ENCODE measurements around the gene DPYD. TPM values are rescaled to one million over a fixed set of nuclear protein-coding genes. Genes with fewer than 3 reads are reported as not detected.

The DPYD gene
- total RNA-seq, 2 donors from 2014 or later = 40.3 to 50.3 TPM

- no peak for DNase-seq (ENCODE audit: low spot score)
- intact Hi-C loops (cut with DNase I) = no loop called here
Measured at GRCh38 chr1:97108179-97108578, 812.7 kb downstream of the DPYD start.

- intact Hi-C loops (cut with DNase I) = no loop called here
- DNase-seq (ENCODE audit: low spot score) = no peak
Measured at GRCh38 chr1:97105531-97105930, 815.3 kb downstream of the DPYD start.

DNA sequence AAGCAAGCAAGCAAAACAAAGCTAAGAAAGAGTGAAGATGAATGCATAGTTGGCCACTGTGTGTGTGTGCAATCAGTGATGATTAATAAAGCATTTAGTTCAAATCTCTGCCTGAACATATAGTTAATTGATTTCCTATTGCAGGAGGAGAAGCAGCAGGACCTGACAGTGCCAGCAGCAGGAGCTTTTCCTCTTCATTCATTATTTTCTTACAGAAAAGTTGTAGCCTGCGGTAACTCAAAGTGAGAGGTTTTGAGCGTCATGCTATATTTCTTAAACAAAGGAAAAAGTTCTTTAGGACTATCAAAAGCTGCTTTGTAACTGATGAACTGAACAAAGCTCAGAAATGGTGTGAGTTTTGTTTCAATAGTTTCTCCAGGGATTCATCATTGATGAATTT, 819.3 kb downstream of the DPYD start:
- intact Hi-C loops (cut with DNase I) = no loop called here
- no peak for DNase-seq (ENCODE audit: low spot score)

- intact Hi-C loops (cut with DNase I) = no loop called here
- DNase-seq (ENCODE audit: low spot score) = no peak
Measured at GRCh38 chr1:97097404-97097925, 823.4 kb downstream of the DPYD start.

DNA sequence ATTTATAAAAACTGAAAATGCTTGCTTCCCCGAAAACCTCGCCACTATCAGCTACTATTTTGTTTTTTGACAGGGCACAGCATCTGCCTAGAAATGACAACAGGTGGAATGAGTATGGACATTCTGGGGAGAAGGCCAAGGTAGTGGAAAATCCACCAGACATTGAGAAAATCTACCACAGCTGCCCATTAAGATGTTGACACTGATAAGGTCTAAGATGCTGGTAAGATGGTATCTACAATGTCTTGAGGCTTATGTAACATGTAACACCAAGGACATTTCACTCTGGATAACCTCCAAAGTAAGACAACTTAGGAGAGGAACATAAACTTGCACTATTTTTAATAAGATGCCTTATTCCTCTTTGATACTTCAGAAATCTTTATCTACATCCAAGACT, 825.1 kb downstream of the DPYD start:
- intact Hi-C loops (cut with DNase I) = no loop called here

GRCh38 chr1:97094247-97094972, 826.4 kb downstream of the DPYD start:
- intact Hi-C loops (cut with DNase I) = no loop called here
- DNase-seq (ENCODE audit: low spot score) = no peak

More for the DNA sequence above, 825.1 kb downstream of the DPYD start:
- no peak for DNase-seq (ENCODE audit: low spot score)

DNA sequence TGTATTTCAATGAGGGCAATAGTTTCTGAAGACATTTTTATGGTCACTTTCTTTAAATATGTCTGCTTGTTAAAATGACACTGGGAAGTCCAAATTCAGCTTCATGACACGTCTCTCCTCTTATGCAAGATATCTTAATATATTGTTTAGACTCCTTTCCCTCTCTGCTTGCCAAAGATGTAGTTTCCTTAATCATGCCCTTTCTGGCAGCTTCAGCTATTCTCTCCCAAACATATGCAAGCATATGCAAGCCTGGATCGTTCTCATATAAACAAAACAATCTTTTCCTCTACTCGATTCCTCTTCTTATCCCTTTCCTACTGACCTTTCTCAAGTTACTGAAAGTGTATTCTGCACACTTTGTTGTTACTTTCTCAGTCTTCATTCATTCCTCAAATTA, 827.1 kb downstream of the DPYD start:
- no peak for DNase-seq (ENCODE audit: low spot score)
- intact Hi-C loops (cut with DNase I) = no loop called here

DNA sequence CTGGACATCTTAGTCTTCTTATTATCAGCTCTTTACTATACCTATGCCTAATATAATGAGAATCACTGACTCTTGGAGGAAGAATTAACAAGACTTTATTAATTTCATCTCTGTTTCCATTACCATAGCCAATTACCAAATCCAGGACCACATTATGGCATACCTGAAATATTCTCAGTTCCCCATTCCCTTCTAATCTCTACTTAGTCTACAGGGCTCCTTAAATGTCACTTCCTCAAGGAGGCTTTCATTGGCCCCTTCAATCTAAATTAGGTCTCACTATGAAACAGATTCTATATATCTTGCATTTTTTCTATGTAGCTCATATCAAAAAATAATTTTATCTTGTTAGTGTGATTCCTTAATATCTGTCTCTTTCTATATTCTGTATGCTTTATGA, 828.0 kb downstream of the DPYD start:
- DNase-seq (ENCODE audit: low spot score) = no peak
- intact Hi-C loops (cut with DNase I) = no loop called here

- intact Hi-C loops (cut with DNase I) = no loop called here
- DNase-seq (ENCODE audit: low spot score) = no peak
Measured at GRCh38 chr1:97091679-97092078, 829.2 kb downstream of the DPYD start.

DNA sequence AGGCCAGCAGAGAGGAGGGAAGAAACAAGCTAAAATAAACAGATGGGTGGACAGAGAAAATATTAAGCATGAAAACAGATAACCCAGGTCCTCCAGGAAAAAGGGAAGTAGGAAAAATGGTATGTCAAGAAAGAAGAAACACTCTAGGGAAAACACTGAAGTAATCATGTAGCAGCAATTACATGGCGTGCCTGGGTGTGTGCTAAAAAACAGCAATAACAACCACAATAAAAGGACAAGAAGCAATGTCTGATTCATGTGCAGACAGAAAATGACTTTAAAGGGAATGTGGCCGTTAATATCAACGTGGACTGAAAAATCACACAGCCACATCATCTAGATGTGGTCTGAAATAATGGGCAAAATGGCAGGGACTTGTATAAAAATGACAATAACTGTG, 829.6 kb downstream of the DPYD start:
- intact Hi-C loops (cut with DNase I) = no loop called here
- no peak for DNase-seq (ENCODE audit: low spot score)

DNA sequence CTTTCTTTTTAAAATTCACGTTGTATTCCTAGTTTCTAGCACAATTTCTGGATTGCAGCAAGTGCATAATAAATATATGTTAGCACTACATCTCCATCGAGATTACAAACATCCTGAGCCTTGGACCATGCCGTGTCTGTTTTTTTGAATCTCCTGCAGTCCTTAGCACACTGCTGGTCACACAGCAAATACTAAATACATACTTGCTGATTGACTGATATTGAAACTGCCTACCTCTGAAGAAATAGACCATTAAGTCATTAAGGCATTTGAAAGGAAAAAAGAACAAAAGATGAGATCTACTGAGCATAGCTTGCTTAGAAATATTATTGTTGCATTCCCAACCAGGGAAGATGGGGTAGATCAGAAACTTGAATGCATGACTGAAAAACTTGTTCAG, 830.1 kb downstream of the DPYD start:
- intact Hi-C loops (cut with DNase I) = no loop called here
- no peak for DNase-seq (ENCODE audit: low spot score)

DNA sequence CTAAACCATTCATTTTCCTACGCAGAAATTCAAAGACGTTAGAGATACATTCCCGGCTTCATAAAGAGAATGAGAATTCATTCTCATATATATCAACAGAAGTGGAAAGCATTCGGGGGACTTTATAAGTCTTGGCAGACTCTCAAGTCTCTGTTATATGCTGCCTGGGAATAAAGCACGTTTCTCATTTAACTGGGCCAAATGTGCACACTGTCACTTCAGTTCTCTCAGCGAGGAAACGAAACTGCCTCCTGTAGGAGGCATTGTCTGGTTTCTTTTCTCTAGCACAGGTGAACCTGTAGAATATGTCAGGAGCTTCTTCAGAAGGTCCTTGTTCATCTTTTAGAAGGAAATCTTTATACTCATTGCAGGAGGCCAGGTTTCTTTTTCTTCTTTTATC, 831.7 kb downstream of the DPYD start:
- no peak for DNase-seq (ENCODE audit: low spot score)
- intact Hi-C loops (cut with DNase I) = no loop called here

- intact Hi-C loops (cut with DNase I) = no loop called here
Measured at GRCh38 chr1:97088391-97088790, 832.4 kb downstream of the DPYD start.

GRCh38 chr1:97084546-97084945, 836.3 kb downstream of the DPYD start:
- intact Hi-C loops (cut with DNase I) = no loop called here

More at GRCh38 chr1:97088391-97088790, 832.4 kb downstream of the DPYD start:
- no peak for DNase-seq (ENCODE audit: low spot score)

DNA sequence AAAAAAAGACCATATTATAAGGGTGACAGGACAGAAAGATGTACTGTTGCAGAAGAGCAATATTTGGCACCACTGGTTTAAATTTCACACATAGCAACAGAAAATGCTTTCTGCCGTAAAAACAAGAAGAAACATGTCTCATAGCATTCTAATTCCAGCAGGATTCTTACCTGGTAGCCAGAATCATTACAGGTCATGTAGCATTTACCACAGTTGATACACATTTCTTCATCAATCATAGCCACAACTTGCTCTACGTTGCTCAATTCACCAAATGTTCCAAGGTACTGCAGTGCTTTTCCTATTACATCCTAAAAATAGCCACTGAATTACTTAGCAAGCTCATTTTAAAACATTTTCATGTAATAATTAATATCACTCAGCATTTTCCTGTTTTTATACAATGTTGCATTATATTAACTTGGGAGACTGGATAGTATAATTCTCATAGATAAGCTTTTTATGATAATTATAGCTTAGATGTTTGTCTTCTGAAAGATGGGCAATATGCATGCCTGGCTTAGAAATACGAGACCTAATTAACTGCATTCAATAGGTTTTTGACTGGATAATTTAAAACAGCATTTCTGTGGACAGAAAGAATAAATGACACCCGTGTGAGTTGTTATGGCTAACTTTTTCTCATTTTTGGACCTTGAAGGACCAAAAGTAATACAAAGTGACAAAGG, 838.5 kb downstream of the DPYD start:
- no peak for DNase-seq (ENCODE audit: low spot score)
- intact Hi-C loops (cut with DNase I) = no loop called here

More at GRCh38 chr1:97084546-97084945, 836.3 kb downstream of the DPYD start:
- no peak for DNase-seq (ENCODE audit: low spot score)

DNA sequence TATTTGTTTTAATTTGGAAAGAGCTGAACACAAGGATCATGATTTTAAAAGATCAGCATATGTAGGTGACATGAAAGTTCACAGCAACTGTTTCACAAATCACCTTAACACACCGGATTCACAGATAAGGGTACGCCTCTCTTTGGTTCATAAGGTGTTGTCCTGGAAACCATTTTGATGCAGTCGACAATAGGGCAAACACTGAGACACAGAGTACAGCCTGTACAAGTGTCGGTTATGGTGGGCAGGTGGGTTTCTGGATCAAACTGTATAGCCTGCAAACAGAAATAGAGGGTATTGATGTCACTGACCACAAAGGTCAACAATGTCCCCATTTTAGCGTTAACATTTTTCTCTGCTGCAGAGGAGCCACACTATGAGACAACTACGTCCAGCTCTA, 842.0 kb downstream of the DPYD start:
- DNase-seq (ENCODE audit: low spot score) = no peak
- intact Hi-C loops (cut with DNase I) = no loop called here

GRCh38 chr1:97077221-97077620, 843.6 kb downstream of the DPYD start:
- intact Hi-C loops (cut with DNase I) = no loop called here
- DNase-seq (ENCODE audit: low spot score) = no peak

GRCh38 chr1:97074771-97075170, 846.1 kb downstream of the DPYD start:
- intact Hi-C loops (cut with DNase I) = no loop called here
- DNase-seq (ENCODE audit: low spot score) = no peak

- DNase-seq (ENCODE audit: low spot score) = no peak
- intact Hi-C loops (cut with DNase I) = no loop called here
Measured at GRCh38 chr1:97073936-97074335, 846.9 kb downstream of the DPYD start.

DNA sequence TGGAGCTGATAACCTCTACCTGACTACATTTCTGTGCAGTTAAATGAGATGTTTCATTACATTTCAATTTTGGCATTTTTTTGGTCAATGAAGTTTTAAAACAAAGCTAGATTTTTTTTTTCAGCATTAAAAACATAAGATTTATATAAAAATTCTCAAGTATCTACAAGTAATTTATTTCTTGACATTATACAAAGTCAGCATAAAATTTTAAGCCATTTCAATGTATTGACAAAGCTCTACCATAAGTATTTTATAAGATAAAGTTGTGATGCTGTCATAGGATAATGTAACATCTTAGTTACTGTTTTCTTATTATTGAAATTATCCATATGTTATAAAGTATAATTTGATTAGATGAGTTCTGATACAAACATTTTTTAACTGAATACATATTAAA, 847.7 kb downstream of the DPYD start:
- no peak for DNase-seq (ENCODE audit: low spot score)
- intact Hi-C loops (cut with DNase I) = no loop called here

DNA sequence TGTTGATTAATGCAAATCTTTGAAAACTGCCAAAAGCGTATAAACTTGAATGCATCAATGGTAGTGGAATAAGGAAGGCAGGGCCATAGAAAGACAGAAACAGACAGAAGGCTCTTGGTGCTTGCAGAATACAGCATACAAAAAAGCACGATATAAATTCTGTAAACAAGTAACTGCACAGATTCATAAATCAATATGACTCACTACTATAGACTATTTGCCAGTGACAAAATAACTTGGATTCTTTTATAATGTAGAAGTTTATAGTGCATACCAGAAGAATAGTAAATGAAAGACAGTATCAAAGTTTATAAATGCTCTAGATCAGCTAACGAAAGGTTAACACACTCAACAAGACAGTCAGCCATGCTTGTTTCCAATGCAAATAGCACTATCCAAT, 849.7 kb downstream of the DPYD start:
- intact Hi-C loops (cut with DNase I) = no loop called here
- DNase-seq (ENCODE audit: low spot score) = no peak

Data from posterior vena cava (tissue), 2 donors.